ENCODE measurements around the gene CRKL. TPM values are rescaled to one million over a fixed set of nuclear protein-coding genes. Genes with fewer than 3 reads are reported as not detected.
A peak's percentile ranks its signal among the peaks of the same experiment; 100 is the strongest.
"Not testable (repeated sequence)": the region's sequence is repeated elsewhere in the genome, so short reads cannot be mapped to it uniquely, and the experiment has no call there.

CRKL gene
- total and polyA plus RNA-seq, 2 donors (not counting 1 experiment from before 2014, with no cell fraction given) = 17.1 to 76.7 TPM

DNA sequence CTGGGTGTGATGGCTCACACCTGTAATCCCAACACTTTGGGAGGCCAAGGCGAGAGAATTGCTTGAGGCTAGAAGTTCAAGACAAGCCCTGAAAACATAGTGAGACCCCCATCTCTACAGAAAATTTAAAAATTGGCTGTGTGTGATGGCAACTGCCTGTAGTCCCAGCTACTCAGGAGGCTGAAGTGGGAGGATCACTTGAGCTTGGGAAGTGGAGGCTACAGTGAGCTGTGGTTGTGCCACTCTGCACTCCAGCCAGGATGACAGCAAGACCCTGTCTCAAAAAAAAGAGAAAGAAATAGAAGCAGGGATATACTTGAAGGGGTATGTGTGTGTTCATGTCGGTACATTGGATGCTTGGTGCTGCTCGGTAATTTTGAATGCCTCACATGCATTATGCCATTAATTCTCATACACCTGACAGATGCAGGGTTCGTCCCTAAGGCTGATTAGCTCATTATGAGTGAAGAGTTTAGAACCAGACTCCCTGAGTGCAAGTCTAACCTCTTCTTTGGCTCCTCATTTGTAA lies 14.0 kb downstream of the CRKL start:
- Mint-ChIP-seq H3K9me3 (ENCODE audit: insufficient read depth) (no peaks in the 10 kb centered on the region), H3K27me3 (no peaks in the 10 kb centered on the region), H3K27ac (no peak overlapping the region), H3K4me1 (peaks cover 46% of the 10 kb centered on the region), H3K4me3 (no peak overlapping the region)
- ChIA-PET CTCF (interaction anchor here (1.5 kb wide), 1 partner anchor 14 kb away, joined by 5 read pairs; no protein-coding TSS in a partner anchor), POLR2A (no interaction called here)
- Histone ChIP-seq H3K27me3 (replicated peaks in 1 of 4; ENCODE audit: control extremely low read depth in 1 of 4, control insufficient read depth in 3 of 4, insufficient read depth in 4 of 4, low read length in 3 of 4) (no peaks in the 10 kb centered on the region), H2AFZ (ENCODE audit: insufficient read depth, low read depth, low read length, poor library complexity, severe bottlenecking) (no peak overlapping the region), H4K20me1 (ENCODE audit: control insufficient read depth, insufficient read depth, low read length, poor library complexity, severe bottlenecking) (peaks cover 80% of the 10 kb centered on the region), H3K4me2 (replicated peaks; ENCODE audit: low read depth, low read length, poor library complexity, severe bottlenecking) (no peak overlapping the region), H3K27ac (ENCODE audit: low read length in 2 of 2) (no peak overlapping the region), H3K79me2 (ENCODE audit: control insufficient read depth, insufficient read depth, low read length) (peaks cover 96% of the 10 kb centered on the region), H3K9me3 (ENCODE audit: control extremely low read depth in 1 of 3, control insufficient read depth in 2 of 3, insufficient read depth in 1 of 3, low read length in 2 of 3) (no peaks in the 10 kb centered on the region), H3K36me3 (replicated peaks in 1 of 2; ENCODE audit: control extremely low read depth in 1 of 2, control insufficient read depth in 1 of 2, extremely low read depth in 1 of 2, insufficient read depth in 2 of 2, low read length in 1 of 2) (peaks cover 8 to 24% of the 10 kb centered on the region in 2 experiments), H3K4me3 (ENCODE audit: control extremely low read depth in 1 of 5, extremely low read depth in 1 of 5, insufficient read depth in 1 of 5, low read depth in 2 of 5, low read length in 4 of 5) (no peak overlapping the region), H3K4me1 (ENCODE audit: control insufficient read depth in 2 of 2, insufficient read depth in 2 of 2, low read length in 2 of 2) (peaks cover 17 to 19% of the 10 kb centered on the region in 2 donors), H3K9ac (ENCODE audit: low read length) (no peak overlapping the region)
- TF ChIP-seq, protein P1, sequence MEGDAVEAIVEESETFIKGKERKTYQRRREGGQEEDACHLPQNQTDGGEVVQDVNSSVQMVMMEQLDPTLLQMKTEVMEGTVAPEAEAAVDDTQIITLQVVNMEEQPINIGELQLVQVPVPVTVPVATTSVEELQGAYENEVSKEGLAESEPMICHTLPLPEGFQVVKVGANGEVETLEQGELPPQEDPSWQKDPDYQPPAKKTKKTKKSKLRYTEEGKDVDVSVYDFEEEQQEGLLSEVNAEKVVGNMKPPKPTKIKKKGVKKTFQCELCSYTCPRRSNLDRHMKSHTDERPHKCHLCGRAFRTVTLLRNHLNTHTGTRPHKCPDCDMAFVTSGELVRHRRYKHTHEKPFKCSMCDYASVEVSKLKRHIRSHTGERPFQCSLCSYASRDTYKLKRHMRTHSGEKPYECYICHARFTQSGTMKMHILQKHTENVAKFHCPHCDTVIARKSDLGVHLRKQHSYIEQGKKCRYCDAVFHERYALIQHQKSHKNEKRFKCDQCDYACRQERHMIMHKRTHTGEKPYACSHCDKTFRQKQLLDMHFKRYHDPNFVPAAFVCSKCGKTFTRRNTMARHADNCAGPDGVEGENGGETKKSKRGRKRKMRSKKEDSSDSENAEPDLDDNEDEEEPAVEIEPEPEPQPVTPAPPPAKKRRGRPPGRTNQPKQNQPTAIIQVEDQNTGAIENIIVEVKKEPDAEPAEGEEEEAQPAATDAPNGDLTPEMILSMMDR (IDR thresholded peaks at IDR 0.05) = no peak
- TF ChIP-seq EZH2 (IDR thresholded peaks at IDR 0.05; ENCODE audit: borderline replicate concordance, insufficient read depth, low read depth, low read length, poor library complexity, severe bottlenecking) = no peak
- intact Hi-C loops (cut with micrococcal nuclease) = no loop called here
- no CpG with 5 or more reads among the region's 4 CpGs for WGBS (ENCODE audit: insufficient coverage)
- ATAC-seq (ENCODE audit: low read depth) (no peak), DNase-seq (no peak)

DNA sequence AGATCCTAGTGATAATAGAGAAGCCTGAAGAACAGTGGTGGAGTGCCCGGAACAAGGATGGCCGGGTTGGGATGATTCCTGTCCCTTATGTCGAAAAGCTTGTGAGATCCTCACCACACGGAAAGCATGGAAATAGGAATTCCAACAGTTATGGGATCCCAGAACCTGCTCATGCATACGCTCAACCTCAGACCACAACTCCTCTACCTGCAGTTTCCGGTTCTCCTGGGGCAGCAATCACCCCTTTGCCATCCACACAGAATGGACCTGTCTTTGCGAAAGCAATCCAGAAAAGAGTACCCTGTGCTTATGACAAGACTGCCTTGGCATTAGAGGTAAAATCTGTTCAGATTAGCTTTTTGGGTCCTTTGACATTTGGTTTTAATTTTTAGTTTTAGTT lies 16.7 kb downstream of the CRKL start:
- Mint-ChIP-seq H3K4me3 (no peak overlapping the region), H3K27ac (peak overlapping the region; percentile 37), H3K27me3 (no peaks in the 10 kb centered on the region), H3K9me3 (ENCODE audit: insufficient read depth) (no peaks in the 10 kb centered on the region), H3K4me1 (peaks cover 55% of the 10 kb centered on the region)
- Histone ChIP-seq H4K20me1 (ENCODE audit: control insufficient read depth, insufficient read depth, low read length, poor library complexity, severe bottlenecking) (peaks cover 79% of the 10 kb centered on the region), H3K4me3 (ENCODE audit: control extremely low read depth in 1 of 5, extremely low read depth in 1 of 5, insufficient read depth in 1 of 5, low read depth in 2 of 5, low read length in 4 of 5) (no peak overlapping the region), H3K27ac (ENCODE audit: low read length in 2 of 2) (no peak overlapping the region), H3K4me1 (ENCODE audit: control insufficient read depth in 2 of 2, insufficient read depth in 2 of 2, low read length in 2 of 2) (peaks cover 12 to 15% of the 10 kb centered on the region in 2 donors), H3K4me2 (replicated peaks; ENCODE audit: low read depth, low read length, poor library complexity, severe bottlenecking) (no peak overlapping the region), H3K79me2 (ENCODE audit: control insufficient read depth, insufficient read depth, low read length) (peaks cover 96% of the 10 kb centered on the region), H2AFZ (ENCODE audit: insufficient read depth, low read depth, low read length, poor library complexity, severe bottlenecking) (no peak overlapping the region), H3K9me3 (ENCODE audit: control extremely low read depth in 1 of 3, control insufficient read depth in 2 of 3, insufficient read depth in 1 of 3, low read length in 2 of 3) (no peaks in the 10 kb centered on the region), H3K27me3 (replicated peaks in 1 of 4; ENCODE audit: control extremely low read depth in 1 of 4, control insufficient read depth in 3 of 4, insufficient read depth in 4 of 4, low read length in 3 of 4) (no peaks in the 10 kb centered on the region), H3K36me3 (replicated peaks in 1 of 2; ENCODE audit: control extremely low read depth in 1 of 2, control insufficient read depth in 1 of 2, extremely low read depth in 1 of 2, insufficient read depth in 2 of 2, low read length in 1 of 2) (peaks cover 9 to 39% of the 10 kb centered on the region in 2 experiments), H3K9ac (ENCODE audit: low read length) (no peak overlapping the region)
- TF ChIP-seq, protein P1 (IDR thresholded peaks at IDR 0.05) = no peak
- no peak for TF ChIP-seq EZH2 (IDR thresholded peaks at IDR 0.05; ENCODE audit: borderline replicate concordance, insufficient read depth, low read depth, low read length, poor library complexity, severe bottlenecking)
- intact Hi-C loops (cut with micrococcal nuclease) = no loop called here
- no peak for ATAC-seq (ENCODE audit: low read depth)
- WGBS (ENCODE audit: insufficient coverage) = 99% methylated on average over 6 of the region's 7 CpGs
- POLR2A ChIA-PET = no interaction called here
- no peak for DNase-seq
- CTCF ChIA-PET = interaction anchor here (1.0 kb wide), 1 partner anchor 18 kb away, joined by 3 read pairs; no protein-coding TSS in a partner anchor

DNA sequence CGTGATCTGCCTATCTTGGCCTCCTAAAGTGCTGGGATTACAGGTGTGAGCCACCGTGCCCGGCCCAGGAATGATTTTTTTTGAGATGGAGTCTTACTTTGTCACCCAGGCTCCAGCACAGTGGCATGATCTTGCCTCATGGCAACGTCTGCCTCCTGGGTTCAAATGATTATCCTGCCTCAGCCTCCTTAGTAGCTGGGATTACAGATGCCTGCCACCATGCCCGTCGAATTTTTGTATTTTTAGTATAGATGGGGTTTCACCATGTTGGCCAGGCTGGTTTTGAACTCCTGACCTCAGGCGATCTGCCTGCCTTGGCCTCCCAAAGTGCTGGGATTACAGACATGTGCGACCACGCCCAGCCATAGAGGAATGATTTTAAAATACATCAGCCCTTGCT lies 17.8 kb downstream of the CRKL start:
- H2AFZ ChIP-seq (ENCODE audit: insufficient read depth, low read depth, low read length, poor library complexity, severe bottlenecking); intact Hi-C loops (cut with micrococcal nuclease); DNase-seq; ATAC-seq (ENCODE audit: low read depth); H3K4me3 ChIP-seq (ENCODE audit: control extremely low read depth in 1 of 5, extremely low read depth in 1 of 5, insufficient read depth in 1 of 5, low read depth in 2 of 5, low read length in 4 of 5); H3K4me3 Mint-ChIP-seq; POLR2A ChIA-PET; H3K27ac ChIP-seq (ENCODE audit: low read length in 2 of 2); H3K9me3 Mint-ChIP-seq (ENCODE audit: insufficient read depth); H3K9ac ChIP-seq (ENCODE audit: low read length); H3K9me3 ChIP-seq (ENCODE audit: control extremely low read depth in 1 of 3, control insufficient read depth in 2 of 3, insufficient read depth in 1 of 3, low read length in 2 of 3); H3K27ac Mint-ChIP-seq; H3K4me2 ChIP-seq (replicated peaks; ENCODE audit: low read depth, low read length, poor library complexity, severe bottlenecking); H3K27me3 Mint-ChIP-seq; H3K27me3 ChIP-seq (replicated peaks in 1 of 4; ENCODE audit: control extremely low read depth in 1 of 4, control insufficient read depth in 3 of 4, insufficient read depth in 4 of 4, low read length in 3 of 4): not testable (repeated sequence)
- H3K79me2 ChIP-seq (ENCODE audit: control insufficient read depth, insufficient read depth, low read length) = peaks cover 99% of the 10 kb centered on the region
- H3K4me1 ChIP-seq (ENCODE audit: control insufficient read depth in 2 of 2, insufficient read depth in 2 of 2, low read length in 2 of 2) = peaks cover 12 to 14% of the 10 kb centered on the region in 2 donors
- peaks cover 56% of the 10 kb centered on the region for H3K4me1 Mint-ChIP-seq
- peaks cover 84% of the 10 kb centered on the region for H4K20me1 ChIP-seq (ENCODE audit: control insufficient read depth, insufficient read depth, low read length, poor library complexity, severe bottlenecking)
- 92% methylated on average over 7 of the region's 9 CpGs for WGBS (ENCODE audit: insufficient coverage)
- peaks cover 9 to 39% of the 10 kb centered on the region in 2 experiments for H3K36me3 ChIP-seq (replicated peaks in 1 of 2; ENCODE audit: control extremely low read depth in 1 of 2, control insufficient read depth in 1 of 2, extremely low read depth in 1 of 2, insufficient read depth in 2 of 2, low read length in 1 of 2)
- CTCF ChIA-PET = interaction anchor here (1.0 kb wide), 1 partner anchor 17 kb away, joined by 3 read pairs; no protein-coding TSS in a partner anchor
